ENCODE measurements around the gene USH2A. TPM values are rescaled to one million over a fixed set of nuclear protein-coding genes. Genes with fewer than 3 reads are reported as not detected.

The USH2A gene
- total and polyA plus RNA-seq, 4 experiments from 2014 or later = not detected

GRCh38 chr1:215789981-215790380 lies 633.3 kb downstream of the USH2A start:
- Mint-ChIP-seq H3K4me1 (no peaks in the 10 kb centered on the region), H3K4me3 (no peak overlapping the region), H3K9me3 (peaks cover 0 to 6% (median 3%) of the 10 kb centered on the region in 8 donors), H3K27me3 (no peaks in the 10 kb centered on the region), H3K36me3 (no peaks in the 10 kb centered on the region), H3K27ac (no peak overlapping the region)
- no peak overlapping the region for H3K4me3 ChIP-seq (ENCODE audit: low read length in 2 of 2)
- DNase-seq = no peak
- intact Hi-C loops (cut with micrococcal nuclease) = no loop called here
- H3K4me1 ChIP-seq (ENCODE audit: insufficient read depth, low read length) = no peaks in the 10 kb centered on the region
- ChIA-PET CTCF (ENCODE audit: partially characterized antibody) (no interaction called here), POLR2A (ENCODE audit: partially characterized antibody) (no interaction called here)
- no peaks in the 10 kb centered on the region for H3K9me3 ChIP-seq (ENCODE audit: control insufficient read depth in 1 of 2, low read length in 2 of 2)
- H3K27ac ChIP-seq (ENCODE audit: low read depth, low read length) = no peak overlapping the region
- no peaks in the 10 kb centered on the region for H3K27me3 ChIP-seq (ENCODE audit: insufficient read depth, low read length)
- no peaks in the 10 kb centered on the region for H3K36me3 ChIP-seq (ENCODE audit: insufficient read depth, low read length)

GRCh38 chr1:215786997-215787396 lies 636.3 kb downstream of the USH2A start:
- Histone ChIP-seq H3K36me3 (ENCODE audit: insufficient read depth, low read length) (no peaks in the 10 kb centered on the region), H3K27ac (ENCODE audit: low read depth, low read length) (no peak overlapping the region), H3K4me1 (ENCODE audit: insufficient read depth, low read length) (no peaks in the 10 kb centered on the region), H3K27me3 (ENCODE audit: insufficient read depth, low read length) (no peaks in the 10 kb centered on the region), H3K4me3 (ENCODE audit: low read length in 2 of 2) (no peak overlapping the region), H3K9me3 (ENCODE audit: control insufficient read depth in 1 of 2, low read length in 2 of 2) (no peaks in the 10 kb centered on the region)
- Mint-ChIP-seq H3K4me1 (no peaks in the 10 kb centered on the region), H3K4me3 (no peak overlapping the region), H3K9me3 (peaks cover 0 to 4% (median 2%) of the 10 kb centered on the region in 8 donors), H3K27me3 (no peaks in the 10 kb centered on the region), H3K36me3 (no peaks in the 10 kb centered on the region), H3K27ac (no peak overlapping the region)
- ChIA-PET CTCF (ENCODE audit: partially characterized antibody) (no interaction called here), POLR2A (ENCODE audit: partially characterized antibody) (no interaction called here)
- no peak for DNase-seq
- intact Hi-C loops (cut with micrococcal nuclease) = no loop called here

GRCh38 chr1:215780641-215781040 lies 642.6 kb downstream of the USH2A start:
- H3K36me3 Mint-ChIP-seq = no peaks in the 10 kb centered on the region
- CTCF ChIA-PET (ENCODE audit: partially characterized antibody) = no interaction called here
- H3K27me3 ChIP-seq (ENCODE audit: insufficient read depth, low read length) = no peaks in the 10 kb centered on the region
- H3K27me3 Mint-ChIP-seq = no peaks in the 10 kb centered on the region
- intact Hi-C loops (cut with micrococcal nuclease) = no loop called here
- no peak overlapping the region for H3K4me3 ChIP-seq (ENCODE audit: low read length in 2 of 2)
- H3K27ac Mint-ChIP-seq = no peak overlapping the region
- no peaks in the 10 kb centered on the region for H3K36me3 ChIP-seq (ENCODE audit: insufficient read depth, low read length)
- H3K9me3 ChIP-seq (ENCODE audit: control insufficient read depth in 1 of 2, low read length in 2 of 2) = no peaks in the 10 kb centered on the region
- DNase-seq = no peak
- no peak overlapping the region for H3K4me3 Mint-ChIP-seq
- no peaks in the 10 kb centered on the region for H3K4me1 ChIP-seq (ENCODE audit: insufficient read depth, low read length)
- POLR2A ChIA-PET (ENCODE audit: partially characterized antibody) = no interaction called here
- peaks cover 0 to 8% (median 2%) of the 10 kb centered on the region in 8 donors for H3K9me3 Mint-ChIP-seq
- no peaks in the 10 kb centered on the region for H3K4me1 Mint-ChIP-seq
- no peak overlapping the region for H3K27ac ChIP-seq (ENCODE audit: low read depth, low read length)

- Mint-ChIP-seq H3K4me3 (no peak overlapping the region), H3K27me3 (no peaks in the 10 kb centered on the region), H3K9me3 (peaks cover 0 to 8% (median 2%) of the 10 kb centered on the region in 8 donors), H3K4me1 (no peaks in the 10 kb centered on the region), H3K36me3 (no peaks in the 10 kb centered on the region), H3K27ac (no peak overlapping the region)
- intact Hi-C loops (cut with micrococcal nuclease) = no loop called here
- no peak overlapping the region for H3K4me3 ChIP-seq (ENCODE audit: low read length in 2 of 2)
- H3K36me3 ChIP-seq (ENCODE audit: insufficient read depth, low read length) = no peaks in the 10 kb centered on the region
- no peaks in the 10 kb centered on the region for H3K27me3 ChIP-seq (ENCODE audit: insufficient read depth, low read length)
- ChIA-PET POLR2A (ENCODE audit: partially characterized antibody) (no interaction called here), CTCF (ENCODE audit: partially characterized antibody) (no interaction called here)
- no peak overlapping the region for H3K27ac ChIP-seq (ENCODE audit: low read depth, low read length)
- DNase-seq = no peak
- no peaks in the 10 kb centered on the region for H3K9me3 ChIP-seq (ENCODE audit: control insufficient read depth in 1 of 2, low read length in 2 of 2)
- H3K4me1 ChIP-seq (ENCODE audit: insufficient read depth, low read length) = no peaks in the 10 kb centered on the region
Observed at GRCh38 chr1:215780139-215780538, 643.1 kb downstream of the USH2A start.

GRCh38 chr1:215779729-215780128 lies 643.5 kb downstream of the USH2A start:
- Mint-ChIP-seq H3K27ac (no peak overlapping the region), H3K9me3 (peaks cover 0 to 8% (median 2%) of the 10 kb centered on the region in 8 donors), H3K4me3 (no peak overlapping the region), H3K27me3 (no peaks in the 10 kb centered on the region), H3K4me1 (no peaks in the 10 kb centered on the region), H3K36me3 (no peaks in the 10 kb centered on the region)
- Histone ChIP-seq H3K9me3 (ENCODE audit: control insufficient read depth in 1 of 2, low read length in 2 of 2) (no peaks in the 10 kb centered on the region), H3K4me3 (ENCODE audit: low read length in 2 of 2) (no peak overlapping the region), H3K36me3 (ENCODE audit: insufficient read depth, low read length) (no peaks in the 10 kb centered on the region), H3K27ac (ENCODE audit: low read depth, low read length) (no peak overlapping the region), H3K27me3 (ENCODE audit: insufficient read depth, low read length) (no peaks in the 10 kb centered on the region), H3K4me1 (ENCODE audit: insufficient read depth, low read length) (no peaks in the 10 kb centered on the region)
- ChIA-PET CTCF (ENCODE audit: partially characterized antibody) (no interaction called here), POLR2A (ENCODE audit: partially characterized antibody) (no interaction called here)
- no peak for DNase-seq
- intact Hi-C loops (cut with micrococcal nuclease) = no loop called here

GRCh38 chr1:215777370-215777925 lies 645.8 kb downstream of the USH2A start:
- ChIA-PET CTCF (ENCODE audit: partially characterized antibody) (no interaction called here), POLR2A (ENCODE audit: partially characterized antibody) (no interaction called here)
- Mint-ChIP-seq H3K4me3 (no peak overlapping the region), H3K9me3 (peaks cover 0 to 11% (median 2%) of the 10 kb centered on the region in 8 donors), H3K27me3 (no peaks in the 10 kb centered on the region), H3K36me3 (no peaks in the 10 kb centered on the region), H3K4me1 (no peaks in the 10 kb centered on the region), H3K27ac (no peak overlapping the region)
- Histone ChIP-seq H3K4me3 (ENCODE audit: low read length in 2 of 2) (no peak overlapping the region), H3K4me1 (ENCODE audit: insufficient read depth, low read length) (no peaks in the 10 kb centered on the region), H3K27ac (ENCODE audit: low read depth, low read length) (no peak overlapping the region), H3K9me3 (ENCODE audit: control insufficient read depth in 1 of 2, low read length in 2 of 2) (no peaks in the 10 kb centered on the region), H3K36me3 (ENCODE audit: insufficient read depth, low read length) (no peaks in the 10 kb centered on the region), H3K27me3 (ENCODE audit: insufficient read depth, low read length) (no peaks in the 10 kb centered on the region)
- no peak for DNase-seq
- intact Hi-C loops (cut with micrococcal nuclease) = no loop called here

GRCh38 chr1:215776336-215776735 lies 646.9 kb downstream of the USH2A start:
- Mint-ChIP-seq H3K9me3 (peaks cover 0 to 11% (median 2%) of the 10 kb centered on the region in 8 donors), H3K27me3 (no peaks in the 10 kb centered on the region), H3K27ac (no peak overlapping the region), H3K36me3 (no peaks in the 10 kb centered on the region), H3K4me1 (no peaks in the 10 kb centered on the region), H3K4me3 (no peak overlapping the region)
- intact Hi-C loops (cut with micrococcal nuclease) = no loop called here
- no peaks in the 10 kb centered on the region for H3K27me3 ChIP-seq (ENCODE audit: insufficient read depth, low read length)
- no peaks in the 10 kb centered on the region for H3K4me1 ChIP-seq (ENCODE audit: insufficient read depth, low read length)
- no peak overlapping the region for H3K4me3 ChIP-seq (ENCODE audit: low read length in 2 of 2)
- no peak overlapping the region for H3K27ac ChIP-seq (ENCODE audit: low read depth, low read length)
- ChIA-PET CTCF (ENCODE audit: partially characterized antibody) (no interaction called here), POLR2A (ENCODE audit: partially characterized antibody) (no interaction called here)
- DNase-seq = no peak
- H3K36me3 ChIP-seq (ENCODE audit: insufficient read depth, low read length) = no peaks in the 10 kb centered on the region
- H3K9me3 ChIP-seq (ENCODE audit: control insufficient read depth in 1 of 2, low read length in 2 of 2) = no peaks in the 10 kb centered on the region

GRCh38 chr1:215772151-215772550 lies 651.1 kb downstream of the USH2A start:
- no peaks in the 10 kb centered on the region for H3K36me3 ChIP-seq (ENCODE audit: insufficient read depth, low read length)
- CTCF ChIA-PET (ENCODE audit: partially characterized antibody) = no interaction called here
- Mint-ChIP-seq H3K27me3 (no peaks in the 10 kb centered on the region), H3K4me3 (no peak overlapping the region), H3K27ac (no peak overlapping the region), H3K4me1 (no peaks in the 10 kb centered on the region), H3K36me3 (no peaks in the 10 kb centered on the region), H3K9me3 (peaks cover 0 to 10% (median 5%) of the 10 kb centered on the region in 8 donors)
- H3K27ac ChIP-seq (ENCODE audit: low read depth, low read length) = no peak overlapping the region
- intact Hi-C loops (cut with micrococcal nuclease) = no loop called here
- H3K27me3 ChIP-seq (ENCODE audit: insufficient read depth, low read length) = no peaks in the 10 kb centered on the region
- H3K4me3 ChIP-seq (ENCODE audit: low read length in 2 of 2) = no peak overlapping the region
- H3K9me3 ChIP-seq (ENCODE audit: control insufficient read depth in 1 of 2, low read length in 2 of 2) = no peaks in the 10 kb centered on the region
- POLR2A ChIA-PET (ENCODE audit: partially characterized antibody) = no interaction called here
- H3K4me1 ChIP-seq (ENCODE audit: insufficient read depth, low read length) = no peaks in the 10 kb centered on the region
- DNase-seq = no peak

Data from CD4-positive, alpha-beta memory T cell (primary cell).